GM12892 (cell line): ENCODE measurements around the gene RHOT2.

ENCODE experiments used
- POLR2A ChIP-seq: IDR thresholded peaks from 2 replicates; pipeline ENCODE4 v1.6.1; 2011; ENCODE audit warnings: low read depth, low read length, control low read depth
- POLR2AphosphoS5 ChIP-seq: IDR thresholded peaks from 2 replicates; pipeline ENCODE4 v1.6.1; 2011; ENCODE audit warnings: low read depth, low read length, control low read depth

GRCh38 chr16:657487-657886, 10.4 kb upstream of the RHOT2 start:
- TF ChIP-seq POLR2A (no peak), POLR2AphosphoS5 (no peak)
